ENCODE results near the gene KLHL33.

DNA sequence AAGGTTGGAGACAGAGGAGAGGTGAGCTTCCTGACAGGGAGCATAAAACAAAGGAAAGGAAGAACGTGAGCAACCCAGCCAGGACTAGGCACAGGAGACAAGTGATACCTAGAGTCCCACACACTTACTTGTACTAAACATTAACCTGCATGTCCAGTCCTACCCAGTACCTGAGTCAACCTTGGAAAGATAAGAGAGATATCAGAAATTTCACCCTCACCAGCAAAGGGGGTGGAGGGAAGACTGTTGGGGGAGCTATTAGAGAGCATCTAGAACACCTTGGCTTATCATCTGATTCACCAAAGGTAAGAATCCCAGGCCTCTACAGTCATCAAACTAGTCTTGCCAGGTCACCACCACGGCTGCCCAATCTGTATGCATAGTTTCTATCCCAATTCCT, 11.1 kb downstream of the KLHL33 start:
- TF ChIP-seq ZNF174 (tag by site-specific recombination; IDR thresholded peaks at IDR 0.05) (no peak), CTCF (tag by site-specific recombination; IDR thresholded peaks at IDR 0.05) (no peak), MYNN (tag by site-specific recombination; IDR thresholded peaks at IDR 0.05; ENCODE audit: borderline replicate concordance) (no peak), ZNF24 (tag by site-specific recombination; IDR thresholded peaks at IDR 0.05) (no peak), ZNF324 (tag by site-specific recombination; IDR thresholded peaks at IDR 0.05) (no peak), ZNF670 (tag by site-specific recombination; IDR thresholded peaks at IDR 0.05; ENCODE audit: low read depth) (no peak), ZNF792 (tag by site-specific recombination; IDR thresholded peaks at IDR 0.05) (no peak), YY2 (tag by site-specific recombination; IDR thresholded peaks at IDR 0.05) (no peak), ZNF146 (tag by site-specific recombination; IDR thresholded peaks at IDR 0.05) (no peak)
- TF ChIP-seq, protein P1, sequence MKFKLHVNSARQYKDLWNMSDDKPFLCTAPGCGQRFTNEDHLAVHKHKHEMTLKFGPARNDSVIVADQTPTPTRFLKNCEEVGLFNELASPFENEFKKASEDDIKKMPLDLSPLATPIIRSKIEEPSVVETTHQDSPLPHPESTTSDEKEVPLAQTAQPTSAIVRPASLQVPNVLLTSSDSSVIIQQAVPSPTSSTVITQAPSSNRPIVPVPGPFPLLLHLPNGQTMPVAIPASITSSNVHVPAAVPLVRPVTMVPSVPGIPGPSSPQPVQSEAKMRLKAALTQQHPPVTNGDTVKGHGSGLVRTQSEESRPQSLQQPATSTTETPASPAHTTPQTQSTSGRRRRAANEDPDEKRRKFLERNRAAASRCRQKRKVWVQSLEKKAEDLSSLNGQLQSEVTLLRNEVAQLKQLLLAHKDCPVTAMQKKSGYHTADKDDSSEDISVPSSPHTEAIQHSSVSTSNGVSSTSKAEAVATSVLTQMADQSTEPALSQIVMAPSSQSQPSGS (tag by site-specific recombination; IDR thresholded peaks at IDR 0.05; ENCODE audit: low read depth) = no peak
- TF ChIP-seq, protein P2, sequence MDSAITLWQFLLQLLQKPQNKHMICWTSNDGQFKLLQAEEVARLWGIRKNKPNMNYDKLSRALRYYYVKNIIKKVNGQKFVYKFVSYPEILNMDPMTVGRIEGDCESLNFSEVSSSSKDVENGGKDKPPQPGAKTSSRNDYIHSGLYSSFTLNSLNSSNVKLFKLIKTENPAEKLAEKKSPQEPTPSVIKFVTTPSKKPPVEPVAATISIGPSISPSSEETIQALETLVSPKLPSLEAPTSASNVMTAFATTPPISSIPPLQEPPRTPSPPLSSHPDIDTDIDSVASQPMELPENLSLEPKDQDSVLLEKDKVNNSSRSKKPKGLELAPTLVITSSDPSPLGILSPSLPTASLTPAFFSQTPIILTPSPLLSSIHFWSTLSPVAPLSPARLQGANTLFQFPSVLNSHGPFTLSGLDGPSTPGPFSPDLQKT (IDR thresholded peaks at IDR 0.05; ENCODE audit: borderline replicate concordance, low read depth, low read length) = no peak
- TF ChIP-seq, protein P3, sequence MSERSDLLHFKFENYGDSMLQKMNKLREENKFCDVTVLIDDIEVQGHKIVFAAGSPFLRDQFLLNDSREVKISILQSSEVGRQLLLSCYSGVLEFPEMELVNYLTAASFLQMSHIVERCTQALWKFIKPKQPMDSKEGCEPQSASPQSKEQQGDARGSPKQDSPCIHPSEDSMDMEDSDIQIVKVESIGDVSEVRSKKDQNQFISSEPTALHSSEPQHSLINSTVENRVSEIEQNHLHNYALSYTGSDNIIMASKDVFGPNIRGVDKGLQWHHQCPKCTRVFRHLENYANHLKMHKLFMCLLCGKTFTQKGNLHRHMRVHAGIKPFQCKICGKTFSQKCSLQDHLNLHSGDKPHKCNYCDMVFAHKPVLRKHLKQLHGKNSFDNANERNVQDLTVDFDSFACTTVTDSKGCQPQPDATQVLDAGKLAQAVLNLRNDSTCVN (tag by site-specific recombination; optimal IDR thresholded peaks at IDR 0.05) = no peak
